ENCODE data around the gene SLC2A9. TPM values are rescaled to one million over a fixed set of nuclear protein-coding genes. Genes with fewer than 3 reads are reported as not detected.

SLC2A9 gene
- total RNA-seq, 1 donor from 2014 or later = 0.54 TPM

DNA sequence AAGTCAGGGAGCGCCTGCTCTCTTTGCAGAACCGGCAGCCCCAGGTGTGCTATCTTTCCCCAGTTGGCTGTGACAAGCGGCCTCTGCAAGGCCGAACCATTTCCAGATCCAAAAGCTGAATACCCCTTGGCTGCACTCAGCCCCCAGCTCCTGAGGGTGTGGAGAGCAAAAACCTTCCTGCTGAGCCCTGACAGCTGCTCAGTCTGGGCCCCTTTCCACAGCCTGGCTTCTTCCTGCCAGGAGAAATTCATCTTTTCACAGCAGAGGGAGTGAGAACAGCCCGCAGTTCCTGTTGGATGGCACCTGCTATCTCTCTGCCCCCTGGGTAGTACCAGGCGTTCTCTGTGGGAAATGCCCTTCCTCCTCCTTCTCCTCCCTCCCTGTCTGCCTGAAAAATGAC lies 161.5 kb downstream of the SLC2A9 start:
- no peak overlapping the region for H3K4me2 ChIP-seq (ENCODE audit: low read length)
- no peaks in the 10 kb centered on the region for H3K36me3 Mint-ChIP-seq (ENCODE audit: low read depth, unreplicated experiment)
- H3K27ac ChIP-seq (ENCODE audit: low read depth, low read length) = no peak overlapping the region
- H3K36me3 ChIP-seq (ENCODE audit: insufficient read depth, low read length) = no peaks in the 10 kb centered on the region
- no peaks in the 10 kb centered on the region for H3K4me1 Mint-ChIP-seq (ENCODE audit: low read depth, unreplicated experiment)
- no peak for TF ChIP-seq EZH2 (IDR thresholded peaks at IDR 0.05; ENCODE audit: insufficient read depth, low read length)
- TF ChIP-seq, protein P1, sequence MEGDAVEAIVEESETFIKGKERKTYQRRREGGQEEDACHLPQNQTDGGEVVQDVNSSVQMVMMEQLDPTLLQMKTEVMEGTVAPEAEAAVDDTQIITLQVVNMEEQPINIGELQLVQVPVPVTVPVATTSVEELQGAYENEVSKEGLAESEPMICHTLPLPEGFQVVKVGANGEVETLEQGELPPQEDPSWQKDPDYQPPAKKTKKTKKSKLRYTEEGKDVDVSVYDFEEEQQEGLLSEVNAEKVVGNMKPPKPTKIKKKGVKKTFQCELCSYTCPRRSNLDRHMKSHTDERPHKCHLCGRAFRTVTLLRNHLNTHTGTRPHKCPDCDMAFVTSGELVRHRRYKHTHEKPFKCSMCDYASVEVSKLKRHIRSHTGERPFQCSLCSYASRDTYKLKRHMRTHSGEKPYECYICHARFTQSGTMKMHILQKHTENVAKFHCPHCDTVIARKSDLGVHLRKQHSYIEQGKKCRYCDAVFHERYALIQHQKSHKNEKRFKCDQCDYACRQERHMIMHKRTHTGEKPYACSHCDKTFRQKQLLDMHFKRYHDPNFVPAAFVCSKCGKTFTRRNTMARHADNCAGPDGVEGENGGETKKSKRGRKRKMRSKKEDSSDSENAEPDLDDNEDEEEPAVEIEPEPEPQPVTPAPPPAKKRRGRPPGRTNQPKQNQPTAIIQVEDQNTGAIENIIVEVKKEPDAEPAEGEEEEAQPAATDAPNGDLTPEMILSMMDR (IDR thresholded peaks at IDR 0.05; ENCODE audit: insufficient read depth, low read depth, low read length) = no peak
- no peaks in the 10 kb centered on the region for H4K20me1 ChIP-seq (ENCODE audit: insufficient read depth, low read length)
- H3K4me3 Mint-ChIP-seq (ENCODE audit: unreplicated experiment) = no peak overlapping the region
- H3K9me3 ChIP-seq (ENCODE audit: insufficient read depth, low read depth, low read length) = peaks cover 2% of the 10 kb centered on the region
- H3K27ac Mint-ChIP-seq (ENCODE audit: unreplicated experiment) = no peak overlapping the region
- no peak for DNase-seq (ENCODE audit: low read depth)
- peaks cover 35% of the 10 kb centered on the region for H3K27me3 Mint-ChIP-seq (ENCODE audit: low read depth, unreplicated experiment)
- H2AFZ ChIP-seq (ENCODE audit: low read depth, low read length) = no peak overlapping the region
- H3K9ac ChIP-seq (ENCODE audit: low read length) = no peak overlapping the region
- FAIRE-seq = no peak
- no peak overlapping the region for H3K4me3 ChIP-seq (ENCODE audit: insufficient read depth, low read depth, low read length)
- H3K79me2 ChIP-seq (ENCODE audit: insufficient read depth, low read length) = no peaks in the 10 kb centered on the region
- H3K27me3 ChIP-seq (ENCODE audit: insufficient read depth, low read length) = no peaks in the 10 kb centered on the region
- no peaks in the 10 kb centered on the region for H3K4me1 ChIP-seq (ENCODE audit: insufficient read depth, low read length)
- peaks cover 5% of the 10 kb centered on the region for H3K9me3 Mint-ChIP-seq (ENCODE audit: unreplicated experiment)

- no peak for DNase-seq (ENCODE audit: low read depth)
- H3K27ac Mint-ChIP-seq (ENCODE audit: unreplicated experiment) = no peak overlapping the region
Measured at GRCh38 chr4:9849538-9849920, 171.8 kb downstream of the SLC2A9 start.

More at GRCh38 chr4:9849538-9849920, 171.8 kb downstream of the SLC2A9 start:
- no peaks in the 10 kb centered on the region for H3K4me1 ChIP-seq (ENCODE audit: insufficient read depth, low read length)
- H3K27ac ChIP-seq (ENCODE audit: low read depth, low read length) = no peak overlapping the region
- no peak for FAIRE-seq
- H3K36me3 ChIP-seq (ENCODE audit: insufficient read depth, low read length) = no peaks in the 10 kb centered on the region
- peaks cover 4% of the 10 kb centered on the region for H3K4me1 Mint-ChIP-seq (ENCODE audit: low read depth, unreplicated experiment)
- no peak for TF ChIP-seq EZH2 (IDR thresholded peaks at IDR 0.05; ENCODE audit: insufficient read depth, low read length)
- TF ChIP-seq, protein P1 (IDR thresholded peaks at IDR 0.05; ENCODE audit: insufficient read depth, low read depth, low read length) = no peak
- H3K9me3 Mint-ChIP-seq (ENCODE audit: unreplicated experiment) = peaks cover 5% of the 10 kb centered on the region
- H3K27me3 Mint-ChIP-seq (ENCODE audit: low read depth, unreplicated experiment) = peaks cover 4% of the 10 kb centered on the region
- H3K4me3 Mint-ChIP-seq (ENCODE audit: unreplicated experiment) = no peak overlapping the region
- H2AFZ ChIP-seq (ENCODE audit: low read depth, low read length) = no peak overlapping the region
- H3K4me2 ChIP-seq (ENCODE audit: low read length) = no peak overlapping the region
- no peaks in the 10 kb centered on the region for H3K36me3 Mint-ChIP-seq (ENCODE audit: low read depth, unreplicated experiment)
- H3K4me3 ChIP-seq (ENCODE audit: insufficient read depth, low read depth, low read length) = no peak overlapping the region
- no peaks in the 10 kb centered on the region for H3K27me3 ChIP-seq (ENCODE audit: insufficient read depth, low read length)
- H3K9me3 ChIP-seq (ENCODE audit: insufficient read depth, low read depth, low read length) = peaks cover 6% of the 10 kb centered on the region
- no peaks in the 10 kb centered on the region for H4K20me1 ChIP-seq (ENCODE audit: insufficient read depth, low read length)
- H3K79me2 ChIP-seq (ENCODE audit: insufficient read depth, low read length) = no peaks in the 10 kb centered on the region
- no peak overlapping the region for H3K9ac ChIP-seq (ENCODE audit: low read length)

All from astrocyte (in vitro differentiated cells and primary cell).